Lower leg skin (tissue), 3 donors: Measurements from ENCODE around the gene NR2F1.

Source experiments
- CTCF ChIP-seq, 3 donors: fragments of 450-650 bp; IDR thresholded peaks; one replicate each; pipeline ENCODE4 v1.5.1; 2016; ENCODE audit warnings: antibody characterized with exemption in 3 of 3, mild to moderate bottlenecking in 3 of 3, moderate library complexity in 2 of 3
- POLR2A ChIP-seq, 2 donors: fragments of 450-650 bp; IDR thresholded peaks; one replicate each; pipeline ENCODE4 v1.6.1; 2016 to 2017; ENCODE audit warnings: antibody characterized with exemption in 2 of 2, mild to moderate bottlenecking in 1 of 2, moderate library complexity in 1 of 2

- no peak for TF ChIP-seq CTCF (IDR thresholded peaks at IDR 0.05)
- TF ChIP-seq POLR2A (IDR thresholded peaks at IDR 0.05) = no peak
Measured at GRCh38 chr5:93580063-93580926, 2.7 kb upstream of the NR2F1 start.
